ENCODE results near the gene FOXO3. TPM values are rescaled to one million over a fixed set of nuclear protein-coding genes. Genes with fewer than 3 reads are reported as not detected.
A peak's percentile ranks its signal among the peaks of the same experiment; 100 is the strongest.

Gene FOXO3
- polyA plus RNA-seq, 1 of the 3 experiments (the other 2 are of a cell fraction): 8.1 TPM

DNA sequence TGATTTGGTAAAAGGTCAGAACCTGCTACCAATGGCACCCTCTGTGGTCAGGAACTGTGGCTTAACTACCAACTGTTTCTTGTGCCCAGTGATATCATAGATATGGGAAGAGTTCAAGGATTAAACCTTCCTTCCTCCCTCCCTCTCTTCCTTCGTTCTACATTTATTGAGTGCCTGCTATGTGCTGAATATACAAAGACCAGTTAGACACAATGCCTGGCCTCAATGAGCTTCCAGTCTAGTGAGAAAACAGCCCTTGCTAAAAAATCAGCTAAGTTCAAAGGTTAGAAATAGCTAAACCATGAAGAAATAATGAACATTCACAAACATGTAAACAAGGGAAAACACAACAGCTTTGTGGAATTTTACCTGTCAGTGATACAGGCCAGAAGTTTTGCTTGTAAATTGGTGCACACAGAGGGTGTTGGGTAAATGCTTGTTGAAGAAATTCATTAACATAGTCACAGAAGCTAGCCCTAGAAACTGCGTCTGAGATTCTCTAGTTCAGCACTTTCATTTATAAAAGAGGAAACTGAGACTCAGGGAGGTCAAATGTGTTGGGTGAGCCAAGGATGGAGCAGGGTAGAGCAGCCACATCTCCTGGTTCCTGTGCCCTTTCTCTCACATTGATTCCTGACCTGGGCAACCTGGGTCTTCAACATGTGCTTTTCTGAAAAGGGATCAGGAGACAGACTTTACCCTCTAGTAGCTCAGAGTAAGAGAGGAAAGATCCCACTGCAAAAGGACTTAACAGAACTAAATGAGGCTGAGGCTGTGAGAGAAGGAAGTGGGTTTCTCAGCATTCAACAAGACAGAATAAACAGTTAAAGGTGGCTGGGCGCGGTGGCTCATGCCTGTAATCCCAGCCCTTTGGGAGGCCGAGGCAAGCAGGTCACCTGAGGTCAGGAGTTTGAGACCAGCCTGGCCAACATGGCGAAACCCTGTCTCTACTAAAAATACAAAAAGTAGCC, 14.4 kb upstream of the FOXO3 start:
- Histone ChIP-seq H3K79me2 (ENCODE audit: insufficient read depth) (no peaks in the 10 kb centered on the region), H3K9ac (no peak overlapping the region), H3K36me3 (replicated peaks in 1 of 2; ENCODE audit: control insufficient read depth in 1 of 2, insufficient read depth in 2 of 2, low read length in 1 of 2) (no peaks in the 10 kb centered on the region), H3K4me3 (ENCODE audit: low read depth in 2 of 2, low read length in 1 of 2) (no peak overlapping the region), H3F3A (replicated peaks; ENCODE audit: insufficient read depth) (no peaks in the 10 kb centered on the region), H3K9me2 (no peaks in the 10 kb centered on the region), H3K27ac (ENCODE audit: low read depth in 2 of 2, low read length in 1 of 2) (no peak overlapping the region), H3K9me3 (no peaks in the 10 kb centered on the region), H4K20me1 (ENCODE audit: insufficient read depth) (no peaks in the 10 kb centered on the region), H3K4me2 (no peak overlapping the region), H3K27me3 (ENCODE audit: insufficient read depth) (no peaks in the 10 kb centered on the region), H3K4me1 (ENCODE audit: control insufficient read depth in 1 of 2, insufficient read depth in 2 of 2, low read depth in 1 of 2, low read length in 1 of 2) (peaks cover 0 to 11% of the 10 kb centered on the region in 2 experiments; a peak in 1 of 4 replicates), H2AFZ (ENCODE audit: low read depth) (no peak overlapping the region)
- CTCF ChIA-PET: interaction anchor here (0.9 to 8.1 kb wide), 10 partner anchors 10 to 526 kb away, joined by 3 to 115 read pairs (median 4); no protein-coding TSS in a partner anchor
- TF ChIP-seq JUND (IDR thresholded peaks at IDR 0.05) (no peak), EP300 (IDR thresholded peaks at IDR 0.05; ENCODE audit: borderline replicate concordance in 1 of 2, low read depth in 1 of 2, low read length in 1 of 2) (0 out of 4 replicates have a peak, but pooled peaks of 1 of the 2 experiments have one; percentile 0), MEF2A (IDR thresholded peaks at IDR 0.05; ENCODE audit: borderline replicate concordance, low read depth) (no peak), NFIC (IDR thresholded peaks at IDR 0.05; ENCODE audit: borderline replicate concordance) (no peak)
- WGBS (ENCODE audit: low lambda C conversion rate): 84% methylated on average over 6 of the region's 6 CpGs
- DNase-seq: no peak
- POLR2A ChIA-PET: interaction anchor here (0.7 kb wide), 1 partner anchor 14 kb away, joined by 3 read pairs; the partner anchor contains the start of gene FOXO3

DNA sequence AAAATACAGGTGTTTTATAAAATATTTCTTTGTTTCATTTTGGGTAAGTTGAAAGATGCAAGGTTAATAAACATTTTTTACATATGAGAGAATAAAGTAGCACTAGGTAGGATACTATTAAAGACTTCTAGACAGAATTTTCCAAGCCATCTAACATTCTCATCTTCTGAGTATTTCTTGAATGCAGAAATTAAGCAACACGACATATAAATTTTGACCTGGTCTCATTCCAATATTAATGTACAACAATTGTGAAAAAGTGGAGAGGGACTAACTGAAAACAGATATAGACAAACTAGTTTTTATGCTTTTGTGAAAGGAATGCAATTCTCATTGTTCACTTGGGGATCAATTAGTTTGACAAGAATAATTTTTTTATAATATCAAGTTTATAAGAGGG, 11.5 kb upstream of the FOXO3 start:
- CTCF ChIA-PET: no interaction called here
- Histone ChIP-seq H3K4me3 (ENCODE audit: low read depth in 2 of 2, low read length in 1 of 2) (no peak overlapping the region), H3K4me2 (no peak overlapping the region), H3K79me2 (ENCODE audit: insufficient read depth) (no peaks in the 10 kb centered on the region), H3K9me3 (no peaks in the 10 kb centered on the region), H4K20me1 (ENCODE audit: insufficient read depth) (no peaks in the 10 kb centered on the region), H2AFZ (ENCODE audit: low read depth) (peak overlapping the region; percentile 8; the same call in 1 of the 2 replicates), H3F3A (replicated peaks; ENCODE audit: insufficient read depth) (peaks cover 5% of the 10 kb centered on the region), H3K9me2 (no peaks in the 10 kb centered on the region), H3K36me3 (replicated peaks in 1 of 2; ENCODE audit: control insufficient read depth in 1 of 2, insufficient read depth in 2 of 2, low read length in 1 of 2) (no peaks in the 10 kb centered on the region), H3K27ac (ENCODE audit: low read depth in 2 of 2, low read length in 1 of 2) (no peak overlapping the region), H3K27me3 (ENCODE audit: insufficient read depth) (no peaks in the 10 kb centered on the region), H3K9ac (no peak overlapping the region), H3K4me1 (ENCODE audit: control insufficient read depth in 1 of 2, insufficient read depth in 2 of 2, low read depth in 1 of 2, low read length in 1 of 2) (no peaks in the 10 kb centered on the region; a peak in 1 of 4 replicates)
- POLR2A ChIA-PET: no interaction called here
- DNase-seq: no peak
- 84% methylated on average over 1 of the region's 1 CpG for WGBS (ENCODE audit: low lambda C conversion rate)
- TF ChIP-seq POLR2AphosphoS5 (IDR thresholded peaks at IDR 0.05; ENCODE audit: low read depth, low read length): no peak
- TF ChIP-seq RCOR1 (IDR thresholded peaks at IDR 0.05; ENCODE audit: low read length): no peak
- no peak for TF ChIP-seq SIN3A (IDR thresholded peaks at IDR 0.05; ENCODE audit: borderline replicate concordance, low read depth, low read length)
- no peak for TF ChIP-seq FOSL2 (IDR thresholded peaks at IDR 0.05; ENCODE audit: borderline replicate concordance, low read depth)
- no peak for TF ChIP-seq USF1 (IDR thresholded peaks at IDR 0.05; ENCODE audit: borderline replicate concordance, low read depth)
- no peak for TF ChIP-seq RAD21 (IDR thresholded peaks at IDR 0.05; ENCODE audit: low read length)
- no peak for TF ChIP-seq NFIC (IDR thresholded peaks at IDR 0.05; ENCODE audit: borderline replicate concordance)
- TF ChIP-seq TEAD4 (IDR thresholded peaks at IDR 0.05; ENCODE audit: borderline replicate concordance, insufficient read depth): no peak
- TF ChIP-seq, protein P1, sequence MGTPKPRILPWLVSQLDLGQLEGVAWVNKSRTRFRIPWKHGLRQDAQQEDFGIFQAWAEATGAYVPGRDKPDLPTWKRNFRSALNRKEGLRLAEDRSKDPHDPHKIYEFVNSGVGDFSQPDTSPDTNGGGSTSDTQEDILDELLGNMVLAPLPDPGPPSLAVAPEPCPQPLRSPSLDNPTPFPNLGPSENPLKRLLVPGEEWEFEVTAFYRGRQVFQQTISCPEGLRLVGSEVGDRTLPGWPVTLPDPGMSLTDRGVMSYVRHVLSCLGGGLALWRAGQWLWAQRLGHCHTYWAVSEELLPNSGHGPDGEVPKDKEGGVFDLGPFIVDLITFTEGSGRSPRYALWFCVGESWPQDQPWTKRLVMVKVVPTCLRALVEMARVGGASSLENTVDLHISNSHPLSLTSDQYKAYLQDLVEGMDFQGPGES (IDR thresholded peaks at IDR 0.05; ENCODE audit: low read depth, low read length): no peak
- TF ChIP-seq JUND (IDR thresholded peaks at IDR 0.05): no peak
- no peak for TF ChIP-seq TAF1 (IDR thresholded peaks at IDR 0.05; ENCODE audit: borderline replicate concordance, low read depth, low read length)
- no peak for TF ChIP-seq RXRA (IDR thresholded peaks at IDR 0.05; ENCODE audit: borderline replicate concordance, low read depth)
- no peak for TF ChIP-seq FOXM1 (IDR thresholded peaks at IDR 0.05; ENCODE audit: low read depth)
- TF ChIP-seq MEF2A (IDR thresholded peaks at IDR 0.05; ENCODE audit: borderline replicate concordance, low read depth): no peak
- TF ChIP-seq, protein P2, sequence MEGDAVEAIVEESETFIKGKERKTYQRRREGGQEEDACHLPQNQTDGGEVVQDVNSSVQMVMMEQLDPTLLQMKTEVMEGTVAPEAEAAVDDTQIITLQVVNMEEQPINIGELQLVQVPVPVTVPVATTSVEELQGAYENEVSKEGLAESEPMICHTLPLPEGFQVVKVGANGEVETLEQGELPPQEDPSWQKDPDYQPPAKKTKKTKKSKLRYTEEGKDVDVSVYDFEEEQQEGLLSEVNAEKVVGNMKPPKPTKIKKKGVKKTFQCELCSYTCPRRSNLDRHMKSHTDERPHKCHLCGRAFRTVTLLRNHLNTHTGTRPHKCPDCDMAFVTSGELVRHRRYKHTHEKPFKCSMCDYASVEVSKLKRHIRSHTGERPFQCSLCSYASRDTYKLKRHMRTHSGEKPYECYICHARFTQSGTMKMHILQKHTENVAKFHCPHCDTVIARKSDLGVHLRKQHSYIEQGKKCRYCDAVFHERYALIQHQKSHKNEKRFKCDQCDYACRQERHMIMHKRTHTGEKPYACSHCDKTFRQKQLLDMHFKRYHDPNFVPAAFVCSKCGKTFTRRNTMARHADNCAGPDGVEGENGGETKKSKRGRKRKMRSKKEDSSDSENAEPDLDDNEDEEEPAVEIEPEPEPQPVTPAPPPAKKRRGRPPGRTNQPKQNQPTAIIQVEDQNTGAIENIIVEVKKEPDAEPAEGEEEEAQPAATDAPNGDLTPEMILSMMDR (IDR thresholded peaks at IDR 0.05): no peak
- no peak for TF ChIP-seq SMC3 (IDR thresholded peaks at IDR 0.05; ENCODE audit: low read depth, low read length)
- TF ChIP-seq, protein P3, sequence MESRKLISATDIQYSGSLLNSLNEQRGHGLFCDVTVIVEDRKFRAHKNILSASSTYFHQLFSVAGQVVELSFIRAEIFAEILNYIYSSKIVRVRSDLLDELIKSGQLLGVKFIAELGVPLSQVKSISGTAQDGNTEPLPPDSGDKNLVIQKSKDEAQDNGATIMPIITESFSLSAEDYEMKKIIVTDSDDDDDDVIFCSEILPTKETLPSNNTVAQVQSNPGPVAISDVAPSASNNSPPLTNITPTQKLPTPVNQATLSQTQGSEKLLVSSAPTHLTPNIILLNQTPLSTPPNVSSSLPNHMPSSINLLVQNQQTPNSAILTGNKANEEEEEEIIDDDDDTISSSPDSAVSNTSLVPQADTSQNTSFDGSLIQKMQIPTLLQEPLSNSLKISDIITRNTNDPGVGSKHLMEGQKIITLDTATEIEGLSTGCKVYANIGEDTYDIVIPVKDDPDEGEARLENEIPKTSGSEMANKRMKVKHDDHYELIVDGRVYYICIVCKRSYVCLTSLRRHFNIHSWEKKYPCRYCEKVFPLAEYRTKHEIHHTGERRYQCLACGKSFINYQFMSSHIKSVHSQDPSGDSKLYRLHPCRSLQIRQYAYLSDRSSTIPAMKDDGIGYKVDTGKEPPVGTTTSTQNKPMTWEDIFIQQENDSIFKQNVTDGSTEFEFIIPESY (IDR thresholded peaks at IDR 0.05; ENCODE audit: borderline replicate concordance, low read depth): no peak
- no peak for TF ChIP-seq ELF1 (IDR thresholded peaks at IDR 0.05)

All from SK-N-SH (cell line).